ENCODE measurements around the gene SERPINF2.
A peak's percentile ranks its signal among the peaks of the same experiment; 100 is the strongest.
"Not testable (repeated sequence)": the region's sequence is repeated elsewhere in the genome, so short reads cannot be mapped to it uniquely, and the experiment has no call there.

Gene SERPINF2

GRCh38 chr17:1715803-1716075 lies 26.9 kb upstream of the SERPINF2 start:
- peak overlapping the region; percentile 100 for H3K27ac ChIP-seq
- DNase-seq (ENCODE audit: low read depth, low spot score): no peak

- H3K27ac ChIP-seq: peak overlapping the region; percentile 100
- peak; percentile 99 for DNase-seq (ENCODE audit: low read depth, low spot score)
Measured at GRCh38 chr17:1716076-1716911, 26.4 kb upstream of the SERPINF2 start.

GRCh38 chr17:1716912-1717695 lies 25.6 kb upstream of the SERPINF2 start:
- peak; percentile 93 for DNase-seq (ENCODE audit: low read depth, low spot score)
- peak overlapping the region; percentile 100 for H3K27ac ChIP-seq

GRCh38 chr17:1718362-1719165 lies 24.1 kb upstream of the SERPINF2 start:
- H3K27ac ChIP-seq: peak overlapping the region; percentile 100

GRCh38 chr17:1720856-1721386 lies 21.8 kb upstream of the SERPINF2 start:
- H3K27ac ChIP-seq: no peak overlapping the region
- DNase-seq (ENCODE audit: low read depth, low spot score): no peak

More at GRCh38 chr17:1718362-1719165, 24.1 kb upstream of the SERPINF2 start:
- DNase-seq (ENCODE audit: low read depth, low spot score): no peak

GRCh38 chr17:1722022-1722421 lies 20.6 kb upstream of the SERPINF2 start:
- not testable (repeated sequence) for DNase-seq (ENCODE audit: low read depth, low spot score); H3K27ac ChIP-seq

- peak within 1 kb of the TSS; percentile 32 for H3K27ac ChIP-seq
- DNase-seq (ENCODE audit: low read depth, low spot score): no peak
Measured at GRCh38 chr17:1724351-1724868, 18.3 kb upstream of the SERPINF2 start, which contains the start of gene WDR81. TSS of gene WDR81 (plus strand) at chr17:1724704. CDS start at chr17:1724960, 256 bp downstream.

- DNase-seq (ENCODE audit: low read depth, low spot score): no peak
- peak overlapping the region; percentile 32 for H3K27ac ChIP-seq
Measured at GRCh38 chr17:1724869-1725641, 17.6 kb upstream of the SERPINF2 start.

GRCh38 chr17:1725642-1726511 lies 16.8 kb upstream of the SERPINF2 start:
- DNase-seq (ENCODE audit: low read depth, low spot score): no peak
- H3K27ac ChIP-seq: no peak overlapping the region

GRCh38 chr17:1726626-1727257 lies 15.9 kb upstream of the SERPINF2 start:
- no peak for DNase-seq (ENCODE audit: low read depth, low spot score)

GRCh38 chr17:1727258-1727789 lies 15.3 kb upstream of the SERPINF2 start:
- no peak overlapping the region for H3K27ac ChIP-seq
- DNase-seq (ENCODE audit: low read depth, low spot score): no peak

More at GRCh38 chr17:1726626-1727257, 15.9 kb upstream of the SERPINF2 start:
- no peak overlapping the region for H3K27ac ChIP-seq

- H3K27ac ChIP-seq: no peak overlapping the region
- no peak for DNase-seq (ENCODE audit: low read depth, low spot score)
Measured at GRCh38 chr17:1727876-1728630, 14.6 kb upstream of the SERPINF2 start.

- DNase-seq (ENCODE audit: low read depth, low spot score): no peak
- H3K27ac ChIP-seq: no peak overlapping the region
Measured at GRCh38 chr17:1729966-1730325, 12.7 kb upstream of the SERPINF2 start.

GRCh38 chr17:1730326-1731193 lies 12.1 kb upstream of the SERPINF2 start:
- H3K27ac ChIP-seq: peak overlapping the region; percentile 51

GRCh38 chr17:1731194-1731506 lies 11.5 kb upstream of the SERPINF2 start:
- peak overlapping the region; percentile 51 for H3K27ac ChIP-seq
- DNase-seq (ENCODE audit: low read depth, low spot score): no peak

More at GRCh38 chr17:1730326-1731193, 12.1 kb upstream of the SERPINF2 start:
- no peak for DNase-seq (ENCODE audit: low read depth, low spot score)

- no peak overlapping the region for H3K27ac ChIP-seq
- no peak for DNase-seq (ENCODE audit: low read depth, low spot score)
Measured at GRCh38 chr17:1732241-1732832, 10.3 kb upstream of the SERPINF2 start.
